ENCODE data around the gene SLC25A3. TPM values are rescaled to one million over a fixed set of nuclear protein-coding genes. Genes with fewer than 3 reads are reported as not detected.
"Not testable (repeated sequence)": the region's sequence is repeated elsewhere in the genome, so short reads cannot be mapped to it uniquely, and the experiment has no call there.

Gene SLC25A3
- total RNA-seq, 2 donors from 2014 or later, result 680 to 698 TPM

GRCh38 chr12:98559666-98560065, 33.8 kb upstream of the SLC25A3 start:
- Histone ChIP-seq H3K4me3 (no peak overlapping the region), H3K27ac (no peak overlapping the region), H3K9me3 (no peaks in the 10 kb centered on the region), H3K36me3 (no peaks in the 10 kb centered on the region), H3K9ac (ENCODE audit: low read depth in 2 of 2, low read length in 2 of 2) (no peak overlapping the region), H3K27me3 (no peaks in the 10 kb centered on the region), H3K4me1 (no peaks in the 10 kb centered on the region)
- no peak for DNase-seq
- TF ChIP-seq CTCF (IDR thresholded peaks at IDR 0.05), result no peak
- intact Hi-C loops (cut with DNase I), result no loop called here

DNA sequence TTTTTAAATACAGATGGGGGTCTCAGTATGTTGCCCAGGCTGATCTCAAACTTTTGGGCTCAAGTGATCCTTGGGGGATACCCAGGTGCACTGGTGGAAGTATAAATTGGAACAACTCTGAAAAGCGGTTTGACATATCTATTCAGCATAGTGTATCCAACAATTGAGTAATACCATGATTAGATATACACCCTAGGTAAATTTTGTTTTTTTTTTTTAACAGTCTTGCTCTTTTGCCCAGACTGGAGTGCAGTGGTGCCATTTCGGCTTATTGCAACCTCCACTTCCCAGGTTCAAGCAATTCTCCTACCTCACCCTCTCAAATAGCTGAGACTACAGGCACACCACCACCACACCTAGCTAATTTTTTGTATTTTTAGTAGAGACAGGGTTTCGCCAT, 31.6 kb upstream of the SLC25A3 start:
- no peak overlapping the region for H3K4me3 ChIP-seq
- no peak overlapping the region for H3K9ac ChIP-seq (ENCODE audit: low read depth in 2 of 2, low read length in 2 of 2)
- H3K9me3 ChIP-seq, result no peaks in the 10 kb centered on the region
- intact Hi-C loops (cut with DNase I), result no loop called here
- no peaks in the 10 kb centered on the region for H3K4me1 ChIP-seq
- DNase-seq, result no peak
- no peaks in the 10 kb centered on the region for H3K27me3 ChIP-seq
- no peak for TF ChIP-seq CTCF (IDR thresholded peaks at IDR 0.05)
- no peaks in the 10 kb centered on the region for H3K36me3 ChIP-seq
- no peak overlapping the region for H3K27ac ChIP-seq

- no peaks in the 10 kb centered on the region for H3K9me3 ChIP-seq
- no peak overlapping the region for H3K4me3 ChIP-seq
- H3K9ac ChIP-seq (ENCODE audit: low read depth in 2 of 2, low read length in 2 of 2), result no peak overlapping the region
- DNase-seq, result no peak
- no peak for TF ChIP-seq CTCF (IDR thresholded peaks at IDR 0.05)
- no peak overlapping the region for H3K27ac ChIP-seq
- H3K4me1 ChIP-seq, result peaks cover 3% of the 10 kb centered on the region
- no peaks in the 10 kb centered on the region for H3K27me3 ChIP-seq
- no peaks in the 10 kb centered on the region for H3K36me3 ChIP-seq
- intact Hi-C loops (cut with DNase I), result no loop called here
Measured at GRCh38 chr12:98572010-98572409, 21.5 kb upstream of the SLC25A3 start.

DNA sequence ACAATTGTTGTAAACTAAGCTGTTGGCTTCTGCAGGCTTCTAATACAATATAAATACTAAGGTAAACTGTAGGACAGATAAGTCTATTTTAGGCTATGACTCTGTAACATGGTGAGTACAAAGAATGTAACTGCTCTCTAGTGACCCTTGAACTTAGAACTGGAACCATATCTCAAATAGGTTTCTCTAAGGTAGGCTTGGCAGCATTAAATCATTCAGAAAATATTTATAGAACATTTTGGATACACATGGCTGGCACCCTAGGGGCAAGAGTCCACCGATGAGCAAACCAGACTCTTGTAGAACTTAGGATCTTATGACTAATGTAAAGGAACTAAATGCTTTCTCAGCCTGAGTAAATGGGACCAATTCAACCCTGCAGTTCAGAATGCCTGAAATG, 19.4 kb upstream of the SLC25A3 start:
- no peaks in the 10 kb centered on the region for H3K9me3 ChIP-seq
- H3K36me3 ChIP-seq, result no peaks in the 10 kb centered on the region
- no peak overlapping the region for H3K4me3 ChIP-seq
- peak overlapping the region in 1 of 2 donors; percentile 9 for H3K9ac ChIP-seq (ENCODE audit: low read depth in 2 of 2, low read length in 2 of 2)
- no peaks in the 10 kb centered on the region for H3K27me3 ChIP-seq
- TF ChIP-seq CTCF (IDR thresholded peaks at IDR 0.05), result no peak
- H3K27ac ChIP-seq, result peak overlapping the region; percentile 72
- peak; percentile 49 for DNase-seq
- peaks cover 3% of the 10 kb centered on the region for H3K4me1 ChIP-seq
- intact Hi-C loops (cut with DNase I), result no loop called here

DNA sequence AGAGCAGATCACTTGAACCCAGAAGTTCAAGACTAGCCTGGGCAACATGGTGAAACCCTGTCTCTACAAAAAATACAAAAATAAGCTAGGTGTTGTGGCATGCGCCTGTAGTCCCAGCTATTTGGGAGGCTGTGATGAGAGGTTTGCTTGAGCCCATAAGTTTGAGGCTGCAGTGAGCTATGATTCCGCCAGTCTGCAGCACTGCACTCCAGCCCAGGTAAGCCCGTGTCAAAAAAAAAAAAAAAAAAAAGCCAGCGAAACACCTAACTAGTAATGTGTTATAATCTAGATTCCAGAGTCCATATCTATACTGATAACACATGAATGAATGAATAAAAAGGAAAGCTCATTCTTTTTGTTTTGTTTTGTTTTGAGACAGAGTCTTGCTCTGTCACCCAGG, 18.5 kb upstream of the SLC25A3 start:
- no peak for TF ChIP-seq CTCF (IDR thresholded peaks at IDR 0.05)
- H3K4me1 ChIP-seq, result peaks cover 3% of the 10 kb centered on the region
- DNase-seq, result no peak
- no peaks in the 10 kb centered on the region for H3K9me3 ChIP-seq
- H3K9ac ChIP-seq (ENCODE audit: low read depth in 2 of 2, low read length in 2 of 2), result no peak overlapping the region
- intact Hi-C loops (cut with DNase I), result no loop called here
- H3K27me3 ChIP-seq, result no peaks in the 10 kb centered on the region
- H3K4me3 ChIP-seq, result no peak overlapping the region
- no peaks in the 10 kb centered on the region for H3K36me3 ChIP-seq
- peak overlapping the region; percentile 72 for H3K27ac ChIP-seq

- H3K9ac ChIP-seq (ENCODE audit: low read depth in 2 of 2, low read length in 2 of 2); intact Hi-C loops (cut with DNase I); H3K9me3 ChIP-seq; DNase-seq; H3K27me3 ChIP-seq; H3K4me3 ChIP-seq; H3K27ac ChIP-seq; H3K4me1 ChIP-seq; H3K36me3 ChIP-seq: not testable (repeated sequence)
Measured at GRCh38 chr12:98576795-98577194, 16.7 kb upstream of the SLC25A3 start.

Measured in colonic mucosa (tissue), 4 donors.